ENCODE measurements around the gene SCN2A. TPM values are rescaled to one million over a fixed set of nuclear protein-coding genes. Genes with fewer than 3 reads are reported as not detected.
"Not testable (repeated sequence)": the region's sequence is repeated elsewhere in the genome, so short reads cannot be mapped to it uniquely, and the experiment has no call there.

SCN2A gene
- total RNA-seq, 2 experiments from 2014 or later: 0.21 TPM; not detected in 1

DNA sequence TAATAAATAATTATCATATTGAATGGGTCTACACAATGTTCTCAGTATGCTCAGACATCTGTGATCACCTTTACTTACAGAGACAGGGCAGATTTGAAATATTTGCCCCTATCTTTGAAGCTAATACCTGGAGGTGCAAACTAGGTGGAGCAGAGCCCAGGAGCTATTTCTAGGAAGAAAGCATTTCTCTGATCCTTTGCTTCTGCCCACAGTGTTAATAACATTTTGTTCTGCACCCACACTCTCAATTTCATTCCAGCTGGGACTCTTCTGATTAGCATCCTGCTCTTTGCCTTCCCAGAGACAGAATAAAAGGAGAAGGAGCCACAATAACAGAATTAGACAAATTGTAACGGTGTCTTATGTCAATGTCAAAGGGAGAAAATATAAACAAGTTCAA is 11.6 kb upstream of the SCN2A start:
- H3K4me1 Mint-ChIP-seq: no peaks in the 10 kb centered on the region
- ATAC-seq (no peak), DNase-seq (no peak)
- CTCF ChIA-PET: interaction anchor here (1.3 kb wide), 1 partner anchor 10 kb away, joined by 3 read pairs; no protein-coding TSS in a partner anchor
- no peaks in the 10 kb centered on the region for H3K27me3 Mint-ChIP-seq
- no peaks in the 10 kb centered on the region for H3K9me3 Mint-ChIP-seq (ENCODE audit: low read depth)
- H3K36me3 Mint-ChIP-seq: no peaks in the 10 kb centered on the region
- H3K27ac Mint-ChIP-seq: no peak overlapping the region
- H3K4me3 Mint-ChIP-seq: no peak overlapping the region

DNA sequence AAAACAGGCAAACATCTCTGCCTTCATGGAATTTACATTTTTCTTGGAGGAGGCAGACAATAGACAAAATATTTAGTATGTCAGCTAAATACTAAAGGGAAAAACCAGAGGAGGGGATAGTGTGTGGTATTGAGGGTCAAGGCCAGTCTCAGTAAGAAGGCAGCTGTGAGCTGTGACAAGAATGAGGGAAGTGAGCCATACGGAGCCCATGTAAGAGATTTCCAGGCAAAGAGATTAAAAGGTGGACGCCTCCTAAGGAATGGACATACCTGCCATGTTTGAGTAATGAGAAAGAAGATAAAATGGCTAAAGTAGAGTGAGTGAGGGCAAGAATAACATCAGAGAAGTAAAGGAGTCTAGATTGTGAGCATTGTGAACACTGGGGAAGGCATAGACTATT is 2.2 kb upstream of the SCN2A start:
- H3K27ac Mint-ChIP-seq: no peak overlapping the region
- H3K9me3 Mint-ChIP-seq (ENCODE audit: low read depth): no peaks in the 10 kb centered on the region
- H3K36me3 Mint-ChIP-seq: no peaks in the 10 kb centered on the region
- CTCF ChIA-PET: no interaction called here
- H3K27me3 Mint-ChIP-seq: no peaks in the 10 kb centered on the region
- no peak for DNase-seq
- H3K4me3 Mint-ChIP-seq: no peak overlapping the region
- no peak for ATAC-seq
- no peaks in the 10 kb centered on the region for H3K4me1 Mint-ChIP-seq

DNA sequence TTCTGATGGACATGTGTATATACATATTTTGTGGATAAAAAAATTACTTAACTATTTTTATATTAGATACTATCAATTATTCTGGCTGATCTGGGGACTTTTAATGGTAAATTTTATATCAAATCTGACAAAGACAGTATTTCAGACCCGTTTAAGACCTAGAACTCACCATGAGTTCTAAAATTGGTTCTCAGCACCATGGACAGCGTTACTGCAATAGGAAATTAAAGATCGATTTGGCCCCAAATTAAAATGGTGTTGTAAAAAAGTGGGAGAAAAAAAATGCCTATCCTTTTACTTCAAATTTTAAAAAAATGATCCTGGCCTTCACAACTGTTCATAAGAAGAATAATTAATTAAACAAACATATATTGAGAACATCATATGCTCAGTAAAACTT is 919 bp upstream of the SCN2A start:
- Mint-ChIP-seq H3K4me1 (no peaks in the 10 kb centered on the region), H3K27me3 (no peaks in the 10 kb centered on the region), H3K9me3 (ENCODE audit: low read depth) (no peaks in the 10 kb centered on the region), H3K27ac (no peak overlapping the region), H3K4me3 (no peak overlapping the region), H3K36me3 (no peaks in the 10 kb centered on the region)
- CTCF ChIA-PET: interaction anchor here (0.6 to 1.6 kb wide), 2 partner anchors 11 to 57 kb away, joined by 3 to 4 read pairs; no protein-coding TSS in a partner anchor
- DNase-seq (no peak), ATAC-seq (no peak)

DNA sequence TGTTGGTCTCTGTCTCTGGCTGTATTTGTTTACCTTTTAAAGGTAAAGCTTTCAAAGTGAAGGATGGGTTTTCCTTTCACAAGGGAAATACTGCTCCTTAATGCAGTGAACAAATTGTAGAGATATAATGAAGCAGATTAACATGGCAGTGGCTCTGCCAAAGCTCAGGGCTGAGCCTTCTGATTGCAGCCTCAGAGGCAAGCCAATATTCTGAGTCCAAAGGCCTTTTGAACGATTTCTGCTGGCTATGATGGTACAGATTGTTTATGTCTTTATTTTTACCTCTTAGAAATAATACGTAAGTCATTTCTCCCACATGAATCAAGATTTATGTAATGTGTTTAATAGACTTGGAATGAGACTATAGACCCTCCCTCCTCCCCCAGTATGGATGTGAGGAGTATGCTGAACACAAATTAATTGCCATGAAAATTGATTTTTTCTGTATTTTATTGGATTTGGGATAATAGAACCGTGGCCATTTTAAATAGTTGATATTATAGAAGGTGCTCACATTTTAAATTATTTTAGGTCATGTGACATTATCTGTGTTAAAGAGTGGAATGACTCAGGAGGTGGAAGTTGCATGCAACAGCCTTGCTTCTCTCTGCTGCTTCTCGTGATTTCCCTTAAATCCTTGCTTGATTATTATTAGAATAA is 772 bp downstream of the SCN2A start:
- no peaks in the 10 kb centered on the region for H3K4me1 Mint-ChIP-seq
- H3K27ac Mint-ChIP-seq: no peak overlapping the region
- H3K4me3 Mint-ChIP-seq: no peak overlapping the region
- DNase-seq (no peak), ATAC-seq (no peak)
- no peaks in the 10 kb centered on the region for H3K36me3 Mint-ChIP-seq
- H3K9me3 Mint-ChIP-seq (ENCODE audit: low read depth): no peaks in the 10 kb centered on the region
- no peaks in the 10 kb centered on the region for H3K27me3 Mint-ChIP-seq
- CTCF ChIA-PET: interaction anchor here (1.6 kb wide), 1 partner anchor 55 kb away, joined by 4 read pairs; no protein-coding TSS in a partner anchor

DNA sequence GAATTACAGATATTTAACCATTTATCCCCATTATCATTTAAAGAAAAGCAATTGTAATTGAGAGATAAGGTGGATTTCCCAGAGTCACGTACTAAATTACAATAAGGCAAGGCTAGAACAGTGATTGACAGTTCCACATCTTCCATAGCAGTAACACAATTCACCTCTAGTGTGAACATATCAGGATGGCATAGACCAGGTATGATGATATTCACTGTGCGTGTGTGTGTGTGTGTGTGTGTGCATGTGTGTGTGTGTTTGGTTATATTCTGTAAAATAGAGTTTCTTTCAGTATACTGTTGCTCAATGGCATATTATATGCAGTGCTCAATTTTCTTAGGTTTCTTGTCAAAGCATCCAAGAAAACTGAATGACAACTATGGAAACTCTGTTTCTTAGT is 1.7 kb downstream of the SCN2A start:
- Mint-ChIP-seq H3K27me3 (no peaks in the 10 kb centered on the region), H3K9me3 (ENCODE audit: low read depth) (no peaks in the 10 kb centered on the region), H3K4me3 (no peak overlapping the region), H3K36me3 (no peaks in the 10 kb centered on the region), H3K27ac (no peak overlapping the region), H3K4me1 (no peaks in the 10 kb centered on the region)
- DNase-seq: no peak
- CTCF ChIA-PET: no interaction called here
- ATAC-seq: no peak

DNA sequence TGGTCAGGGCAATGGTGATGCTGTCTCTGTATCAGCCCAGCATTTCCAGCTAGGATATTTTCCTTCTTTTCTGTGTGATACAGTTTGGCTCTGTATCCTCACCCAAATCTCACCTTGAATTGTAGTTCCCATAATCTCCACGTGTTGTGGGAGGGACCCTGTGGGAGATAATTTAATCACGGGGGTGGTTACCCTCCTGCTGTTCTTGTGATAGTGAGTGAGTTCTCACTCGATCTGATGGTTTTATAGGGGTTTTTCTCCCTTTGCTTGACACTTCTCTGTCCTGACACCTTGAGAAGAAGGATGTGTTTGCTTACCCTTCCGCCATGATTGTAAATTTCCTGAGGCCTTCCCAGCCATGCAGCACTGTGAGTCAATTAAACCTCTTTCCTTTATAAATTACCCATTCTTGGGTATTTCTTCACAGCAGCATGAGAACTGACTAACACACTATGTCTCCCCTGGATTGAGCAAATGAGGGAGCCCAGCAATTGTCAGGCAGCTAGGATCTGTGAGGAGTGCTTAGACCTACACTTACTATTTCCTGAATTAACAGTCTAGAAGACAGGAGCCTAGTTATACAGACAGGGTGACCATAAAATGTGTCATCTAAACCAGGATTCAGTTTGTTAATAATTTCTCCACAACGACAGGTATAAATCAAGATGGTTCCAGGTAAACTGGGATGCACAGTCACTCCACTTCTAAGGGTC is 6.0 kb downstream of the SCN2A start:
- ATAC-seq: no peak
- H3K4me1 Mint-ChIP-seq: no peaks in the 10 kb centered on the region
- CTCF ChIA-PET: no interaction called here
- H3K9me3 Mint-ChIP-seq (ENCODE audit: low read depth): no peaks in the 10 kb centered on the region
- H3K4me3 Mint-ChIP-seq: no peak overlapping the region
- no peak for DNase-seq
- no peak overlapping the region for H3K27ac Mint-ChIP-seq
- H3K27me3 Mint-ChIP-seq: no peaks in the 10 kb centered on the region
- H3K36me3 Mint-ChIP-seq: no peaks in the 10 kb centered on the region

DNA sequence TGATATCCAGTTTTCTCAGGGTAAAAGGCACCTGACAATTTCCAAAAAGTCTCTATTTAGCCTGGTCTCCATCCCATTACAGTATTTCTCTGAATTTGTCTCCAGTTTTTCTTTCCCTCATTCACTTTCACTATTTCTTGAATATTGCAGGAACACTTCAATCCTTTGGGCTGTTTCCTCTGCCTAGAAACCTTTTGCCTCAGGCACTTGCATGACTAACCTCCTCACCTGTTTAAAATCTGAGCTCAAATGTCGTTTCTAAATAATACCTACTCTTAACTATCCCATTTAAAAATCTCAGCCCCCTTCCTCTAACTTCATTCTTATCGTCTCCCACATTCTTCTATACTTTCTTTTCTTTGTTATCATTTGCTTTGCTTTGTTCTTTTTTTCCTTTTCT is 9.0 kb downstream of the SCN2A start:
- no peak for DNase-seq
- no peaks in the 10 kb centered on the region for H3K36me3 Mint-ChIP-seq
- H3K27me3 Mint-ChIP-seq: no peaks in the 10 kb centered on the region
- no peaks in the 10 kb centered on the region for H3K4me1 Mint-ChIP-seq
- H3K4me3 Mint-ChIP-seq: no peak overlapping the region
- no peak overlapping the region for H3K27ac Mint-ChIP-seq
- ATAC-seq: no peak
- H3K9me3 Mint-ChIP-seq (ENCODE audit: low read depth): no peaks in the 10 kb centered on the region
- CTCF ChIA-PET: no interaction called here

DNA sequence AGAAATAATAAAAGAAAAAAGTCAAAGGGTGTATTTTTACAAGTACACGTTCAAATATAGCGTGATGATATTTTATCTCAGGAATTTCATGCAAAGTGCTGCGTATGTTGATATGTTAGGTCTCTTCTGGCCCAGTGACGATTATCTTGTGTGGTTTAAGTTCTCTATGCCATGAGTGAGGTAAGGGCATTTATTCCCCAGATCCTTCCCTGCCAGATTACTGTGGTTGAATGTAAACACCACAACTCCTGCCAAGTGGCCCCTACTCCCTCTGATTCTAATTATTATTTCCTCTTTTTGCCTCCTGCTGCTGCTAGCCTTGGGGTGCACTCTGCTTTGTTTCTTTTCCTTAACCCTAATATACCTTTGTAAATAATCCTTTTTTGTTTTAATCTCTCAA is 12.2 kb downstream of the SCN2A start:
- CTCF ChIA-PET: no interaction called here
- Mint-ChIP-seq H3K4me1 (no peaks in the 10 kb centered on the region), H3K27ac (no peak overlapping the region), H3K36me3 (no peaks in the 10 kb centered on the region), H3K27me3 (no peaks in the 10 kb centered on the region), H3K9me3 (ENCODE audit: low read depth) (no peaks in the 10 kb centered on the region), H3K4me3 (no peak overlapping the region)
- no peak for ATAC-seq
- DNase-seq: no peak

DNA sequence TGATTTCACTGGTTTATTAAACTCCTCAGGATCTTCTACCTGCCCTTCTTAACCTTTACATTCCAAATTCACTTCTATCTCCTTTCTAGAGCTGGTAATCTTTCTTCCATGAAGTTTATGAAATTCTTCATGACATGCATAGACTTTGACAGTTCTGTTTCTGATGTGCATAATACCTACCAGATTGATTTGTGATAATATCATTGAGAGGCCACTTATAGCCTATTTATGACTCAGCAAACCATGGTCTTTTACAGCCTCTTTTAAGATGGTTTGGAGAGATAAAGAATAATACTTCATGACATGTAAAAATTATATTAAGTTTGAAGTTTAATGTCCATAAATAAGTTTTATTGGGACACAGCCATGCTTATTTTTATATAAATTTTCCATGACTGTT is 14.0 kb downstream of the SCN2A start:
- no peak overlapping the region for H3K27ac Mint-ChIP-seq

DNA sequence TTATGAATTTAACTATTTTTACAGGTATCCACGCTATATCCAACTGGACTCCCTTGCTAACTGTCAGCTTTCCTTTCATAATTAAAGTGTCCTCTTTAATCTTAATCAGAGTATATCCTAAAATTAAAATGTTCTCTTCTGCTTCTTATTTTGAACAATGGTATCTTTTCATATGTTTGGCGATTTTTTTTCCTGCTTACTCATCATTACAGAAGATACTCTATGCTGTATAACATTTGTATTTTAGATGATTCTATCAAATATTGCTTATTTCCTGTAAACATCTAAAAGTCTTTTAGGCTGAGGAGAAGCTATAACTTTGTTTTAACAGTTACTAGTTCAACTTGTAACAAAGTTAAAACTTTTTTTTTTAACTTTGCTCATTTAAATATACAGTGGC is 17.4 kb downstream of the SCN2A start:
- no peak for DNase-seq
- H3K27ac Mint-ChIP-seq: no peak overlapping the region
- ATAC-seq: no peak
- no peaks in the 10 kb centered on the region for H3K9me3 Mint-ChIP-seq (ENCODE audit: low read depth)
- H3K36me3 Mint-ChIP-seq: no peaks in the 10 kb centered on the region
- CTCF ChIA-PET: no interaction called here
- no peaks in the 10 kb centered on the region for H3K4me1 Mint-ChIP-seq
- no peaks in the 10 kb centered on the region for H3K27me3 Mint-ChIP-seq
- no peak overlapping the region for H3K4me3 Mint-ChIP-seq

More for the DNA sequence above, 14.0 kb downstream of the SCN2A start:
- Mint-ChIP-seq H3K4me1 (no peaks in the 10 kb centered on the region), H3K9me3 (ENCODE audit: low read depth) (no peaks in the 10 kb centered on the region), H3K36me3 (no peaks in the 10 kb centered on the region), H3K4me3 (no peak overlapping the region), H3K27me3 (no peaks in the 10 kb centered on the region)
- DNase-seq (no peak), ATAC-seq (no peak)
- CTCF ChIA-PET: interaction anchor here (0.6 kb wide), 1 partner anchor 10 kb away, joined by 3 read pairs; no protein-coding TSS in a partner anchor

DNA sequence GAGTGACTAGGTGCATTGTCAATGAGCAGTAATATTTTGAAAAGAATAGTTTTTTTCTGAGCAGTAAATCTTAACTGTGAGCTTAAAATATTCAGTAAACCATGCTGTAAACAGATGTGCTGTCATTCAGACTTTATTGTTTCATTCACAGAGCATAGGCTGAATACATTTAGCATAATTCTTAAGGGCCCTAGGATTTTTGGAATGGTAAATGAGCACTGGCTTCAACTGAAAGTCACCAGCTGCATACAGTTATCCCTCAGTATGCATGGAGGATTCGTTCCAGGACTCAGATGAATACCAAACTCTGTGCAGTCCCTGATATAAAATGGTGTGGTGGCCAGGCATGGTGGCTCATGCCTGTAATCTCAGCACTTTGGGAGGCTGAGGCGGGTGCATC is 21.1 kb downstream of the SCN2A start:
- ATAC-seq; DNase-seq; H3K9me3 Mint-ChIP-seq (ENCODE audit: low read depth); H3K4me1 Mint-ChIP-seq; H3K36me3 Mint-ChIP-seq; CTCF ChIA-PET; H3K4me3 Mint-ChIP-seq; H3K27me3 Mint-ChIP-seq; H3K27ac Mint-ChIP-seq: not testable (repeated sequence)

DNA sequence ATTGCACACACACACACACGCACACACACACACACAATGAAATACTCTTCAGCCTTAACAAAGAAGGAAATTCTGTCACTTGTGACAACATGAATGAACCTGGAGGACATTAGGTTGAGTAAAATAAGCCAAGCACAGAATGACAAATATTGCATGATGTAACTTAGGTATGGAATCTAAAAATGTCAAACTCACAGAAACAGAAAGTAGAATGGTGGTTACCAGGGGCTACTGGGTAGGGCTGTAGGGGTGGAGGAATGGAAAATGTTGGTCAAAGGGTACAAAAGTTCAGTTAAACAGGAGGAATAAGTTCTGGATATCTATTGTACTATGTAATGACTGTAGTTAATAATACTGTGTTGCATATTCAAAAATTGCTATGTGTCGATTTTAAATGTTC is 29.5 kb downstream of the SCN2A start:
- Mint-ChIP-seq H3K9me3 (ENCODE audit: low read depth) (no peaks in the 10 kb centered on the region), H3K27ac (no peak overlapping the region), H3K4me3 (no peak overlapping the region), H3K27me3 (no peaks in the 10 kb centered on the region), H3K36me3 (no peaks in the 10 kb centered on the region), H3K4me1 (peaks cover 6% of the 10 kb centered on the region)
- DNase-seq (no peak), ATAC-seq (peak; percentile 27)
- CTCF ChIA-PET: no interaction called here

DNA sequence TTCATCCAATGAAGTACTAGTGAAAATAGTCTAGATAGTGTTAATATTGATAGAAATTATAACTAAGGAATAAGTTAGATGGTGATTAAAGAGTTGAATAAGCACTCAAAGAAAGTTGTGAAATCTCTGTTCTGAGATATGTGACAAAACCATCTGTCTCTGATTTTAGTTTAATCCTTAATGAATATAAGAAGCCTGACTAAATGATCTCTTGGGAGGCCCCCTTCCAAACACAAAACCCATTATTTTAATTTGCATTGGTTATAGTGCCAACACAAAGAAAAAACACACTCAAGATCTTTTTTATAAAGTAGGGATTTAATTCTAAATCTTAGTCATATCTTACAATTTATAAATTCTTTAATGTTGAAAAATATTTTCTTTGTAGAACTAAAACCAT is 34.0 kb downstream of the SCN2A start:
- Mint-ChIP-seq H3K36me3 (no peaks in the 10 kb centered on the region), H3K27ac (no peak overlapping the region), H3K4me3 (no peak overlapping the region), H3K4me1 (peaks cover 9% of the 10 kb centered on the region), H3K27me3 (no peaks in the 10 kb centered on the region), H3K9me3 (ENCODE audit: low read depth) (no peaks in the 10 kb centered on the region)
- DNase-seq (no peak), ATAC-seq (no peak)
- CTCF ChIA-PET: no interaction called here

DNA sequence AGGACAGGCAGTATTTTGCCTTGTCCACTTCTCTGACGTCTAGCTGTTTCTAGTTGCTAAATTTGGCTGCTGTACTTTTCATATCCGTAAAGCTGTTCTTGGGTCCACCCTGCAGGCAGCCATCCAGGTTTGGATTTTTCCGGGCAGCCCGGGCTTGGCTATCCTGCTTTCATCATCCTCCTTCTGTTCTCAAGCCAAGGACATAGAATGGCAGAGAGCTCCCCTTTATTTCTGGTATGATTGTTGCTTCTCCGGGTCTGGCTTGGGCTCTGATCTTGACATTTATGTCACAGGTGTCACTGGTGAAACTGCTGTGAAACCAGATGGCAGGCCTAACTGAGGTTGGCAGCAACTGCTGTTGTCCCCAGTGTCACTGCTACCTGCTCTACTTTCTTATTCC is 35.5 kb downstream of the SCN2A start:
- Mint-ChIP-seq H3K4me1 (peaks cover 6% of the 10 kb centered on the region), H3K27ac (no peak overlapping the region), H3K9me3 (ENCODE audit: low read depth) (no peaks in the 10 kb centered on the region), H3K27me3 (no peaks in the 10 kb centered on the region), H3K36me3 (no peaks in the 10 kb centered on the region), H3K4me3 (no peak overlapping the region)
- no peak for ATAC-seq
- DNase-seq: no peak
- CTCF ChIA-PET: no interaction called here

Data from activated CD8-positive, alpha-beta memory T cell treated with anti-CD3 and anti-CD28 coated beads, Interleukin-2, amount 10 ng/mL, durations not matched to agents 7 days and 5 days (primary cell).